Cardiac muscle cell (in vitro differentiated cells and primary cell): ENCODE data around the gene TAF1C. TPM values are rescaled to one million over a fixed set of nuclear protein-coding genes. Genes with fewer than 3 reads are reported as not detected.

Experiments used
- DNase-seq, 2 donors: peaks; one replicate each; pipeline versions ENCODE4 v3.0.0 to v3.0.0-alpha.2; 2010 to 2017; ENCODE audit warnings: low read depth in 1 of 2, low spot score in 1 of 2
- H3K27ac ChIP-seq: fragments of 200-600 bp; sonication (generic); 2 replicates; pipeline ENCODE4 v1.5.1; 2016
- H3K27me3 ChIP-seq: fragments of 200-600 bp; sonication (generic); 2 replicates; pipeline ENCODE4 v1.6.0; 2016; ENCODE audit warnings: control low read depth
- H3K36me3 ChIP-seq: fragments of 200-600 bp; sonication (generic); 2 replicates; pipeline ENCODE4 v1.5.1; 2016; ENCODE audit warnings: control low read depth
- H3K4me1 ChIP-seq: fragments of 200-600 bp; sonication (generic); 2 replicates; pipeline ENCODE4 v1.8.1; 2017; ENCODE audit warnings: low read depth, mild to moderate bottlenecking, mixed run types
- H3K4me3 ChIP-seq: fragments of 200-600 bp; sonication (generic); 2 replicates; pipeline ENCODE4 v1.5.1; 2016; ENCODE audit warnings: mild to moderate bottlenecking
- H3K9me3 ChIP-seq: fragments of 200-600 bp; sonication (generic); 2 replicates; pipeline ENCODE4 v1.5.1; 2017; ENCODE audit warnings: low read depth, mild to moderate bottlenecking, control low read depth
- polyA plus RNA-seq: library from polyadenylated mRNA; unstranded; fragments of >200 nt; fragmentation: Nextera tagmentation; extraction: Ambion mirVana; gene quantifications from 2 replicates; pipeline ENCODE4 v1.2.1, GENCODE V29; 2016
- total RNA-seq: library from RNA; depleted of rRNA; stranded (reverse); fragments of >200 nt; gene quantifications from 2 replicates; pipeline ENCODE4 v1.2.3, GENCODE V29; 2016
- TF ChIP-seq, protein P1 (sequence below): IDR thresholded peaks from 2 replicates; pipeline ENCODE4 v1.5.1; 2012; ENCODE audit warnings: low read depth, mild to moderate bottlenecking, low read length

TAF1C gene
- total and polyA plus RNA-seq, 2 experiments from 2014 or later: 54.8 to 73.4 TPM

DNA sequence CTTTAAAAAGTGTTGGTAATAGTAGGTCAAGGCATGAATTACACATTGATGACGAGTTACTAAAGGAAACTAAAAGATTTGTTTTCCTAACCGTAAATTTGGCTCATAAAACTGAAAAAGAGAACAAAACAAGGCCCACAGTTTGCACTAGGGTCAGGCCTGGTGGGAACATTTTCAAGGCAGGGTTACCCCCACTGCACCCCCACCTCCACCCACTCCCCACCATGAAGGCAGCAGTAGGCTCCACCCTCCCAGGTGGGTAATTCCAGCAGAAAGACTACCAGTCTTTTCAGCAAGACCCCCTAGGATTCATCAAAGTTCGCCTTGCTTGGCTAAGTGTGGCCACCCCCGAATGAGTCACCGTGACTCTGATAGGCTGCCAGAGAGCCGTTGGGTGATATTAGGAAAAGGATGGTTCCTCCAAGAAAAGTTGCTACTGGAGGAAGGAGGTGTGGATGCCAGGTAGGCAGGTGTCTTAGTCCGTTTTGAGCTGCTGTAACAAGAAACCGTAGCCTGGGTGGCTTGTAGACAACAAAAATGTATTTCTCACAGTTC lies 33.1 kb downstream of the TAF1C start:
- Histone ChIP-seq H3K9me3 (no peaks in the 10 kb centered on the region), H3K4me3 (no peak overlapping the region), H3K4me1 (no peaks in the 10 kb centered on the region), H3K36me3 (no peaks in the 10 kb centered on the region), H3K27ac (no peak overlapping the region), H3K27me3 (peaks cover 6% of the 10 kb centered on the region)
- TF ChIP-seq, protein P1, sequence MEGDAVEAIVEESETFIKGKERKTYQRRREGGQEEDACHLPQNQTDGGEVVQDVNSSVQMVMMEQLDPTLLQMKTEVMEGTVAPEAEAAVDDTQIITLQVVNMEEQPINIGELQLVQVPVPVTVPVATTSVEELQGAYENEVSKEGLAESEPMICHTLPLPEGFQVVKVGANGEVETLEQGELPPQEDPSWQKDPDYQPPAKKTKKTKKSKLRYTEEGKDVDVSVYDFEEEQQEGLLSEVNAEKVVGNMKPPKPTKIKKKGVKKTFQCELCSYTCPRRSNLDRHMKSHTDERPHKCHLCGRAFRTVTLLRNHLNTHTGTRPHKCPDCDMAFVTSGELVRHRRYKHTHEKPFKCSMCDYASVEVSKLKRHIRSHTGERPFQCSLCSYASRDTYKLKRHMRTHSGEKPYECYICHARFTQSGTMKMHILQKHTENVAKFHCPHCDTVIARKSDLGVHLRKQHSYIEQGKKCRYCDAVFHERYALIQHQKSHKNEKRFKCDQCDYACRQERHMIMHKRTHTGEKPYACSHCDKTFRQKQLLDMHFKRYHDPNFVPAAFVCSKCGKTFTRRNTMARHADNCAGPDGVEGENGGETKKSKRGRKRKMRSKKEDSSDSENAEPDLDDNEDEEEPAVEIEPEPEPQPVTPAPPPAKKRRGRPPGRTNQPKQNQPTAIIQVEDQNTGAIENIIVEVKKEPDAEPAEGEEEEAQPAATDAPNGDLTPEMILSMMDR: no peak
- no peak for DNase-seq

DNA sequence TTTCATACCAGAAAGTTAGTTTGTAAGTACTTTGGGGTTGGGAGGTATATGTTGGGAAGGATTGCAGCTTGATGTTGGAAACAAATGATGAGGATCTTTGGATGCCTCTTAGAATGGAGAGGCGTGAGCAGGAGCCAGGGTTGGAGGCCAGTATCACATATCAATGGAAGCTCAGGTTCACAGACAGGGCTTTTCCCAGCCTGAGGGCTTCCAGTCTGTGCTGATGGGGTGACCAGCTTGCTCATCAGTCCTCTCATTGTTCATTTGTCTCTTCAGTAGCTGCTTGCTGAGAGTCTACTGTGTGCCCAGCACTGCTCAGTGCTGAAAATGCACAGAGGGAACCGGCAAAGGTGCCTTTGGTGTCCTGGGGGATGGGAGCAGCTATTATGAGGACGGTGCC lies 35.9 kb downstream of the TAF1C start:
- DNase-seq: no peak
- Histone ChIP-seq H3K27me3 (peaks cover 25% of the 10 kb centered on the region), H3K27ac (no peak overlapping the region), H3K9me3 (no peaks in the 10 kb centered on the region), H3K4me3 (no peak overlapping the region), H3K36me3 (no peaks in the 10 kb centered on the region), H3K4me1 (no peaks in the 10 kb centered on the region)
- TF ChIP-seq, protein P1: no peak

DNA sequence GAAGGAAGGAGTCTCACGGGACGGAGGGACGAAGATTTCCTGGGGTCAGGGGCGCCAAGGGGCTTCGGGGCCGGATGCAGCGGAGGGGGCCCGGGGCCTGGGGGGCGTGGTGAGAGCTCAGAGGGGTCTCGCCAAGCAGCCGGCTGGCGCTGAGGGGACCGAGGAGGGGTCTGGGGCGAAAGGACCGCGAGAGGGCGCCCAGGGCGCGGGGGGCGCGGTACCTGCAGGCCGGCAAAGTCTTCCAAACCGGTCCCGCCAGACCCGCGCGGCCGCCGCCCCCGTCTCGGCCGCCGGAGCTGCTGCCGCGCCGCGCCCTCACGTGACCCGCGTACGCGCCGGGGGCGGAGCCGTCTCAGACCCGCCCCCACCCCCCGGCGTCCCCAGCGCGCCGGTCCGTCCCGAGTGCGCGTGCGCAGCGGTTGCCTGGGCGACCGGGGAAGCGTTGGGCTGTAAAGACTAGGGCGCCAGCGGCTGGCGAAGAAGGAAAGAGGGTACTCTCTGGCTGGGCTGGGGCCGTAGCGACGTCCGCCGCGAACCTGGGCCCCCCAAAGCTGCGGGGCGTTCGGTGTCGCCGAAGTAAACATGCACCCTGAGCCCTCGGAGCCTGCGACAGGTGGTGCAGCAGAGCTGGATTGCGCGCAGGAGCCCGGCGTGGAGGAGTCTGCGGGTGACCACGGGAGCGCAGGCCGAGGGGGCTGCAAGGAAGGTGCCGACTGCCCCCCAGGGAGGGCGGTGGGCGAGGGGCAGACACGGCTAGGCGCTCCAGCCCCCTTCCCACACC lies 41.8 kb downstream of the TAF1C start, which contains the start of the genes DNAAF1 and HSDL1:
TSS of gene DNAAF1 (plus strand) at position 450 of the 781 bp plus-strand sequence. CDS start at position 583, 133 bp downstream.
TSS of gene HSDL1 (minus strand) at position 319 of the 781 bp plus-strand sequence. CDS start 13,856 bp downstream, outside the sequence.
- TF ChIP-seq, protein P1: no peak
- H3K4me1 ChIP-seq: peaks cover 1% of the 10 kb centered on the region
- no peaks in the 10 kb centered on the region for H3K9me3 ChIP-seq
- peak within 1 kb of the TSS; percentile 79 for H3K27ac ChIP-seq
- peaks cover 25% of the 10 kb centered on the region for H3K27me3 ChIP-seq
- peak; percentile 88 to 94 for DNase-seq
- peak within 1 kb of the TSS; percentile 96 for H3K4me3 ChIP-seq
- no peaks in the 10 kb centered on the region for H3K36me3 ChIP-seq

DNA sequence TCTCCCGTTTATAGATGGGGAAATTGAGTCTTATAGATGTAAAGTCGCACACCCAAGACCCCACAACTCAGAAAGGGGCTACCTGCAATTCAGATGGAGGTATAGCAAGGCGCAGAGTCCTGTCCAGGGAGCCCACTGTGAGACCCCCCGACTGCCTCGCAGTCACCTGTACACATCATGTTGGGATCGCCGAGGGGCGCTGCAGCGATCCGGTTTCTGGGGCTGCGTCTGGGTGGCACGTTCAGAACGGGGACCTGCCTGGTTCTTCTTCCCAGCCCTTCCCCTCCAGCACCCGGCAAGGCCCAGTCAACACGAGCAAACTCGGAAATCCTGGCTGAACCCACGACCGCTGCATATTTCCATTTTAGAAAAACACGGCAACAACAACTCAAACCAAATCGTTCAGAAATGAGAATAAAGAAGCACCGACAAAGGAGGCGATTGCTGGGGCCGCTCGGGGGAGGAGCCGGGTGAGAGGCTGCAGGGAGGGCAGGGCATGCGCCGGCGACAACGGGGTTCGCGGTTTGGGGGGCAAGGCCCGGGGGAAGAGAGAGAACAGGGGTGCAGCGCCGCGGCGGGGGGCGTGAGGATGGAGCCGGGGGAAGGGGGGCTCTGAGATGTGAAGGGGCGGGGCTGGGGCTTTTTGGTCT lies 42.5 kb downstream of the TAF1C start:
- H3K4me1 ChIP-seq: peaks cover 8% of the 10 kb centered on the region
- peak; percentile 13 to 44 for DNase-seq
- H3K4me3 ChIP-seq: peak overlapping the region; percentile 96
- H3K9me3 ChIP-seq: no peaks in the 10 kb centered on the region
- no peaks in the 10 kb centered on the region for H3K36me3 ChIP-seq
- peak overlapping the region; percentile 79 for H3K27ac ChIP-seq
- H3K27me3 ChIP-seq: peaks cover 25% of the 10 kb centered on the region
- TF ChIP-seq, protein P1: peak; percentile 20

DNA sequence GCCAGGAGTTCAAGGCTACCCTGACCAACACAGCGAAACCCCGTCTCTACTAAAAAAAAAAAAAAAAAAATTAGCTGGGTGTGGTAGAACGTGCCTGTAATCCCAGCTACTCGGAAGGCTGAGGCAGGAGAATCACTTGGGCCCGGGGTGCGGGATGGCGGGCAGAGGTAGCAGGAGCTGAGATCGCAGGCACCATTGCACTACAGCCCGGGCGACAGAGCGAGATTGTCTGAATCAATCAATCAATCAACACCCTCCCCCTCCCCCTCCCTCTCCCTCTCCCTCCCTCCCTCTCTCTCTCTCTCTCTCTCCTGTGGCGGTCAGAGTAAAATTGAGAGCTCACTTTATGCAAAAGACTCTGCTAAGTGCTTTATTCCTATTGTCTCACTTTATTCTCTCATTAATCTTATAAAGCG lies 43.1 kb downstream of the TAF1C start:
- Histone ChIP-seq H3K27me3 (peaks cover 20% of the 10 kb centered on the region), H3K4me3 (peak overlapping the region; percentile 96), H3K9me3 (no peaks in the 10 kb centered on the region), H3K27ac (peak overlapping the region; percentile 79), H3K4me1 (peaks cover 14% of the 10 kb centered on the region), H3K36me3 (no peaks in the 10 kb centered on the region)
- DNase-seq: peak; percentile 2 to 48
- TF ChIP-seq, protein P1: no peak
